ENCODE measurements around the gene ZNF587B. TPM values are rescaled to one million over a fixed set of nuclear protein-coding genes. Genes with fewer than 3 reads are reported as not detected.
"Not testable (repeated sequence)": the region's sequence is repeated elsewhere in the genome, so short reads cannot be mapped to it uniquely, and the experiment has no call there.

Gene ZNF587B
- total and polyA plus RNA-seq, 9 of the 15 experiments (the other 6 are each of a cell fraction or from before 2014, with no cell fraction given): 7.4 to 37.5 (median 20.8) TPM

GRCh38 chr19:57849162-57849665 is 19.1 kb downstream of the ZNF587B start:
- H4K20me1 ChIP-seq (replicated peaks; ENCODE audit: control insufficient read depth, insufficient read depth, low read length); H3K27me3 ChIP-seq (ENCODE audit: control insufficient read depth in 2 of 2, insufficient read depth in 2 of 2, low read length in 2 of 2); DNase-seq (ENCODE audit: extremely low read depth in 1 of 4, low spot score in 3 of 4); H3K4me1 ChIP-seq (replicated peaks in 1 of 2; ENCODE audit: control insufficient read depth in 2 of 2, insufficient read depth in 2 of 2, low read length in 2 of 2); CTCF ChIA-PET (ENCODE audit: low intra/inter-chr PET ratio); BruUV-seq (replicated peaks); intact Hi-C loops (cut with micrococcal nuclease); in situ Hi-C loops (cut with MboI); H3K9me3 ChIP-seq (replicated peaks; ENCODE audit: control insufficient read depth, insufficient read depth, low read depth, low read length); FAIRE-seq; H3K9me1 ChIP-seq (ENCODE audit: control insufficient read depth, insufficient read depth, low read length): not testable (repeated sequence)
- Histone ChIP-seq H2AFZ (ENCODE audit: low read depth, low read length) (peak overlapping the region; percentile 44), H3K4me2 (ENCODE audit: insufficient read depth, low read length) (peak overlapping the region; percentile 92), H3K9ac (ENCODE audit: insufficient read depth in 1 of 2, low read depth in 2 of 2, low read length in 2 of 2) (peak overlapping the region; percentile 86 to 99; a peak in 2 of 4 replicates), H3K27ac (ENCODE audit: extremely low read depth, low read depth, low read length) (peak overlapping the region; percentile 86; the same call in 2 of the 3 replicates), H3K79me2 (ENCODE audit: control insufficient read depth, insufficient read depth, low read length) (peaks cover 57% of the 10 kb centered on the region), H3K4me3 (peak overlapping the region; percentile 73), H3K36me3 (ENCODE audit: control insufficient read depth, insufficient read depth, low read length) (peaks cover 46% of the 10 kb centered on the region; the same call in 2 of the 3 replicates)
- peak; percentile 60 for ATAC-seq
- TF ChIP-seq NRF1 (conservative IDR thresholded peaks at IDR 0.05 in 1 of 2, IDR thresholded peaks at IDR 0.05 in 1 of 2): peak in 1 of 2 experiments; percentile 31; a peak in 2 of 4 replicates
- WGBS (ENCODE audit: insufficient coverage, low coverage, missing lambda C conversion rate): 19% methylated on average over 2 of the region's 2 CpGs
- POLR2A ChIA-PET: interaction anchor here (0.6 to 1.2 kb wide), 4 partner anchors 20 to 527 kb away, joined by 3 to 9 read pairs (median 4); no protein-coding TSS in a partner anchor

GRCh38 chr19:57849666-57850473 is 19.8 kb downstream of the ZNF587B start, which contains the start of gene ZNF587:
Gene ZNF587 (plus strand): TSS chr19:57849859. CDS start chr19:57850039, 180 bp downstream.
- DNase-seq (ENCODE audit: extremely low read depth in 1 of 4, low spot score in 3 of 4) (peak; percentile 75 to 90 (median 77)), FAIRE-seq (peak; percentile 96), ATAC-seq (peak; percentile 99)
- H3K9me1 ChIP-seq (ENCODE audit: control insufficient read depth, insufficient read depth, low read length); CTCF ChIA-PET (ENCODE audit: low intra/inter-chr PET ratio); intact Hi-C loops (cut with micrococcal nuclease); H3K27me3 ChIP-seq (ENCODE audit: control insufficient read depth in 2 of 2, insufficient read depth in 2 of 2, low read length in 2 of 2); H3K4me1 ChIP-seq (replicated peaks in 1 of 2; ENCODE audit: control insufficient read depth in 2 of 2, insufficient read depth in 2 of 2, low read length in 2 of 2); H3K9me3 ChIP-seq (replicated peaks; ENCODE audit: control insufficient read depth, insufficient read depth, low read depth, low read length); H4K20me1 ChIP-seq (replicated peaks; ENCODE audit: control insufficient read depth, insufficient read depth, low read length); in situ Hi-C loops (cut with MboI); TF ChIP-seq NR2C1 (IDR thresholded peaks at IDR 0.05): not testable (repeated sequence)
- H3K79me2 ChIP-seq (ENCODE audit: control insufficient read depth, insufficient read depth, low read length): peaks cover 51% of the 10 kb centered on the region
- H3K36me3 ChIP-seq (ENCODE audit: control insufficient read depth, insufficient read depth, low read length): peaks cover 44% of the 10 kb centered on the region; the same call in 2 of the 3 replicates
- peak within 1 kb of the TSS; percentile 92 for H3K4me2 ChIP-seq (ENCODE audit: insufficient read depth, low read length)
- BruUV-seq (replicated peaks): TSS peak; percentile 76
- under 1% methylated on average over 34 of the region's 42 CpGs for WGBS (ENCODE audit: insufficient coverage, low coverage, missing lambda C conversion rate)
- H3K9ac ChIP-seq (ENCODE audit: insufficient read depth in 1 of 2, low read depth in 2 of 2, low read length in 2 of 2): peak within 1 kb of the TSS; percentile 86 to 99
- H3K27ac ChIP-seq (ENCODE audit: extremely low read depth, low read depth, low read length): peak within 1 kb of the TSS; percentile 86
- peak within 1 kb of the TSS; percentile 44 for H2AFZ ChIP-seq (ENCODE audit: low read depth, low read length)
- peak within 1 kb of the TSS; percentile 73 for H3K4me3 ChIP-seq
- POLR2A ChIA-PET: interaction anchor here (0.6 to 1.2 kb wide), 7 partner anchors 12 to 695 kb away, joined by 3 to 9 read pairs (median 3); no protein-coding TSS in a partner anchor
- TF ChIP-seq ASH1L (IDR thresholded peaks at IDR 0.05; ENCODE audit: borderline replicate concordance, low read depth, partially characterized antibody) (peak; percentile 51), ELF4 (CRISPR knock-in tag; IDR thresholded peaks at IDR 0.05) (0 out of 2 replicates have a peak, but pooled peaks have one; percentile 66), TFAP4 (CRISPR knock-in tag; IDR thresholded peaks at IDR 0.05; ENCODE audit: borderline replicate concordance) (peak; percentile 53; the same call in 1 of the 2 replicates), FOXJ2 (tag; IDR thresholded peaks at IDR 0.05) (0 out of 2 replicates have a peak, but pooled peaks have one; percentile 18), HCFC1 (IDR thresholded peaks at IDR 0.05; ENCODE audit: low read depth, low read length) (peak; percentile 89), RBBP5 (IDR thresholded peaks at IDR 0.05; ENCODE audit: borderline replicate concordance, insufficient read depth, low read length, poor library complexity, severe bottlenecking) (peak; percentile 59), NR2C1 (tag; IDR thresholded peaks at IDR 0.05) (peak; percentile 69), RBFOX2 (IDR thresholded peaks at IDR 0.05; ENCODE audit: low read depth, low read length) (peak; percentile 82), POLR2AphosphoS2 (IDR thresholded peaks at IDR 0.05; ENCODE audit: low read length) (peak; percentile 54; the same call in 1 of the 2 replicates), ATF7 (IDR thresholded peaks at IDR 0.05) (peak; percentile 39; the same call in 1 of the 2 replicates)
